Breast epithelium (tissue), 4 donors: ENCODE results near the gene HRAS. TPM values are rescaled to one million over a fixed set of nuclear protein-coding genes. Genes with fewer than 3 reads are reported as not detected.

Experiments used
- DNase-seq, 2 donors: peaks; one replicate each; pipeline ENCODE4 v3.0.0-alpha.2; 2019; ENCODE audit warnings: low spot score in 2 of 2
- H3K27ac ChIP-seq, 2 donors: fragments of 200-600 bp; sonication (generic) in 1 of 2; one replicate each; pipeline ENCODE4 v1.5.1; 2016 to 2019; ENCODE audit warnings: mild to moderate bottlenecking in 1 of 2
- H3K27me3 ChIP-seq, 2 donors: fragments of 200-600 bp; sonication (generic) in 1 of 2; one replicate each; pipeline versions ENCODE4 v1.5.1 to v1.6.0; 2017 to 2019; ENCODE audit warnings: control low read depth in 1 of 2, mild to moderate bottlenecking in 1 of 2
- H3K36me3 ChIP-seq: fragments of 200-600 bp; one replicate; pipeline ENCODE4 v1.5.1; 2019
- H3K4me1 ChIP-seq, 2 donors: fragments of 200-600 bp; sonication (generic); one replicate each; pipeline ENCODE4 v1.5.1; 2016 to 2019; ENCODE audit warnings: control low read depth in 1 of 2
- H3K4me3 ChIP-seq, 3 donors: fragments of 200-600 bp; sonication (generic); 1 replicate in 2 of 3; 2 replicates in 1 of 3; pipeline ENCODE4 v1.5.1; 2016 to 2019; ENCODE audit warnings: mild to moderate bottlenecking in 3 of 3, moderate library complexity in 2 of 3
- H3K9me3 ChIP-seq, 2 donors: fragments of 200-600 bp; sonication (generic) in 1 of 2; one replicate each; pipeline ENCODE4 v1.5.1; 2016 to 2019; ENCODE audit warnings: control low read depth in 1 of 2
- CTCF ChIP-seq, 3 donors: fragments of 450-650 bp; IDR thresholded peaks; one replicate each; pipeline ENCODE4 v1.5.1; 2016 to 2017; ENCODE audit warnings: antibody characterized with exemption in 3 of 3, mild to moderate bottlenecking in 3 of 3, moderate library complexity in 3 of 3
- POLR2A ChIP-seq: fragments of 450-650 bp; IDR thresholded peaks from one replicate; pipeline ENCODE4 v1.6.1; 2016; ENCODE audit warnings: antibody characterized with exemption, mild to moderate bottlenecking, moderate library complexity
- POLR2AphosphoS5 ChIP-seq, 3 donors: sonication (generic); formaldehyde crosslinking; IDR thresholded peaks; one replicate each; pipeline ENCODE4 v1.6.1; 2017; ENCODE audit warnings: antibody characterized with exemption in 3 of 3
- intact Hi-C: fragments of 100-400 bp; cut with DNase I; formaldehyde crosslinking; loops from one replicate; pipeline ENCODE4 v1.15.1; 2023; ENCODE audit warnings: low total_unique reads
- total RNA-seq, 3 donors: library from RNA; depleted of rRNA; stranded (reverse); fragments of >200 nt; gene quantifications; one replicate each; pipeline ENCODE4 v1.1.0, GENCODE V29; 2016

Gene HRAS
- total RNA-seq, 3 donors from 2014 or later: 33.2 to 50.1 (median 33.4) TPM

- H3K27me3 ChIP-seq: no peaks in the 10 kb centered on the region
- no peak for DNase-seq
- H3K36me3 ChIP-seq: peaks cover 6% of the 10 kb centered on the region
These were observed 42.7 kb downstream of the HRAS start for GRCh38 chr11:492427-493226.

GRCh38 chr11:491358-491757, 44.0 kb downstream of the HRAS start:
- H3K27me3 ChIP-seq: no peaks in the 10 kb centered on the region
- H3K4me1 ChIP-seq: no peaks in the 10 kb centered on the region
- intact Hi-C loops: no loop called here
- no peak overlapping the region for H3K27ac ChIP-seq
- H3K4me3 ChIP-seq: no peak overlapping the region
- H3K36me3 ChIP-seq: peaks cover 6% of the 10 kb centered on the region
- TF ChIP-seq CTCF (IDR thresholded peaks at IDR 0.05): no peak
- no peak for TF ChIP-seq POLR2AphosphoS5 (IDR thresholded peaks at IDR 0.05)
- no peak for TF ChIP-seq POLR2A
- H3K9me3 ChIP-seq: no peaks in the 10 kb centered on the region
- DNase-seq: no peak

More at GRCh38 chr11:492427-493226, 42.7 kb downstream of the HRAS start:
- no peaks in the 10 kb centered on the region for H3K9me3 ChIP-seq
- H3K4me1 ChIP-seq: no peaks in the 10 kb centered on the region
- no peak overlapping the region for H3K27ac ChIP-seq
- TF ChIP-seq POLR2AphosphoS5 (IDR thresholded peaks at IDR 0.05): no peak
- TF ChIP-seq CTCF (IDR thresholded peaks at IDR 0.05): no peak
- TF ChIP-seq POLR2A: no peak
- H3K4me3 ChIP-seq: no peak overlapping the region
- intact Hi-C loops: no loop called here

DNA sequence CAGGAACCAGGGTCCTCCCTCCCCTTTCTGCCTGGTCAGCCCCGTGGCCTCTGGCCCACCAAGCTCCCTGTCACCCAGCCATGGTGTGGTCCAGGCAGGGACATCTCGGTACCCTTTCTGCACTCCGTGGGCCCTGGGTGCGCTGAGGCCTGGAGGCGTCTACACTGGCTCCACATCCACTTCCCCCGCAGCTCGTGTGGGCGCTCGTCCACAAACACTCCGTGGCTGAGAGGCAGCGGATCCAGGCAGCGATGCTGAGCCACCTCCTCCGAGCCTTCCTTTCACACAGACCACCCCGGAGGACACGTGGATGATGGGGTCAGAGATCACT, 44.5 kb downstream of the HRAS start:
- H3K36me3 ChIP-seq: peaks cover 6% of the 10 kb centered on the region
- no peaks in the 10 kb centered on the region for H3K4me1 ChIP-seq
- H3K9me3 ChIP-seq: no peaks in the 10 kb centered on the region
- H3K4me3 ChIP-seq: no peak overlapping the region
- no peak for DNase-seq
- no peak for TF ChIP-seq POLR2AphosphoS5 (IDR thresholded peaks at IDR 0.05)
- TF ChIP-seq POLR2A: no peak
- no peak for TF ChIP-seq CTCF (IDR thresholded peaks at IDR 0.05)
- intact Hi-C loops: no loop called here
- no peaks in the 10 kb centered on the region for H3K27me3 ChIP-seq
- H3K27ac ChIP-seq: no peak overlapping the region

- H3K36me3 ChIP-seq: peaks cover 6% of the 10 kb centered on the region
- intact Hi-C loops: no loop called here
These were observed 45.0 kb downstream of the HRAS start for GRCh38 chr11:490186-490929.

More at GRCh38 chr11:490186-490929, 45.0 kb downstream of the HRAS start:
- H3K4me1 ChIP-seq: no peaks in the 10 kb centered on the region
- TF ChIP-seq CTCF (IDR thresholded peaks at IDR 0.05): no peak
- TF ChIP-seq POLR2AphosphoS5 (IDR thresholded peaks at IDR 0.05): no peak
- TF ChIP-seq POLR2A: no peak
- H3K27me3 ChIP-seq: no peaks in the 10 kb centered on the region
- no peak overlapping the region for H3K27ac ChIP-seq
- no peak overlapping the region for H3K4me3 ChIP-seq
- no peaks in the 10 kb centered on the region for H3K9me3 ChIP-seq
- DNase-seq: no peak
